Measurements from ENCODE around the gene GNAI1. TPM values are rescaled to one million over a fixed set of nuclear protein-coding genes. Genes with fewer than 3 reads are reported as not detected.

GNAI1 gene
- total RNA-seq, 1 experiment from 2014 or later: 19.8 TPM

DNA sequence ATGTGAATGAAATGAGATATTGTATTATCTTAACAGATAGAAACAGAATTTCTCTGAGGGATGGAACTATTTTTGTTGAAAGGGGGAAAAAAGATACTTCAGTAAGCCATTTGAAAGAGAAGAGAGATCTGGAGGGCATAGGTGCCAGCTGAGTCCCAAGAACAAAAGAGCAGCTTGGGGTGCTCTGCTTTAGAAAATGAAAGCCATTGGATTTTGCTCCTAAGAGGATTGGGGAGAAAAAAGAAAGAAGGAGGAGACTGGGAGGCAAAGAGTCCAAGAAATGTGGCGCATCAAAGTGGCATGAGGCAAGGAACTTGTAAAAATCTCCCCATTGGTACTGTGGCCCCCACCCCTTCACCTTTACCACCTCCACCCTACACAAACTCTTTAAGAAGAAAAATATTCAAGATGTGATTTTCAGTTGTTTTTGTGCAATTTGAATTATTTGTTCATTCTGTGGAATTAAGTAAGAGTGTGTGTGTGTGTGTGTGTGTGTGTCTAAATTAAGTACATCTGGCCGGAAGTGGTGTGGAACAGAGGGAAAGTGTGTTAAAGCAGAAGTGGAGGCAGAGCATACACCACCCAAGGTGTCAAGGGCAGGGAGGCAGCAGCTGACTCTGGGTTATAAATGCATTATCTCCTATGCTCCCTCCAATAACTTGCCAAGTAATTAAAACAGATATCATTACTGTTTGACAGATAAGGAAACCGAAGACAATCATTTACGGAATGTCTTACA is 9.9 kb upstream of the GNAI1 start:
- DNase-seq (ENCODE audit: low spot score): no peak
- no peaks in the 10 kb centered on the region for H3K27me3 ChIP-seq (replicated peaks; ENCODE audit: insufficient read depth, low read depth, low read length, poor library complexity)
- no TSS peak for BruUV-seq (replicated peaks)
- intact Hi-C loops (cut with micrococcal nuclease; ENCODE audit: unreplicated experiment): no loop called here
- no peaks in the 10 kb centered on the region for H3K36me3 ChIP-seq (ENCODE audit: insufficient read depth, low read length, poor library complexity, severe bottlenecking)
- no peak overlapping the region for H3K4me3 ChIP-seq (ENCODE audit: low read depth, low read length, poor library complexity, severe bottlenecking)
- H3K9me3 ChIP-seq (ENCODE audit: low read depth, low read length, poor library complexity, severe bottlenecking): no peaks in the 10 kb centered on the region
- TF ChIP-seq, protein P1, sequence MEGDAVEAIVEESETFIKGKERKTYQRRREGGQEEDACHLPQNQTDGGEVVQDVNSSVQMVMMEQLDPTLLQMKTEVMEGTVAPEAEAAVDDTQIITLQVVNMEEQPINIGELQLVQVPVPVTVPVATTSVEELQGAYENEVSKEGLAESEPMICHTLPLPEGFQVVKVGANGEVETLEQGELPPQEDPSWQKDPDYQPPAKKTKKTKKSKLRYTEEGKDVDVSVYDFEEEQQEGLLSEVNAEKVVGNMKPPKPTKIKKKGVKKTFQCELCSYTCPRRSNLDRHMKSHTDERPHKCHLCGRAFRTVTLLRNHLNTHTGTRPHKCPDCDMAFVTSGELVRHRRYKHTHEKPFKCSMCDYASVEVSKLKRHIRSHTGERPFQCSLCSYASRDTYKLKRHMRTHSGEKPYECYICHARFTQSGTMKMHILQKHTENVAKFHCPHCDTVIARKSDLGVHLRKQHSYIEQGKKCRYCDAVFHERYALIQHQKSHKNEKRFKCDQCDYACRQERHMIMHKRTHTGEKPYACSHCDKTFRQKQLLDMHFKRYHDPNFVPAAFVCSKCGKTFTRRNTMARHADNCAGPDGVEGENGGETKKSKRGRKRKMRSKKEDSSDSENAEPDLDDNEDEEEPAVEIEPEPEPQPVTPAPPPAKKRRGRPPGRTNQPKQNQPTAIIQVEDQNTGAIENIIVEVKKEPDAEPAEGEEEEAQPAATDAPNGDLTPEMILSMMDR (conservative IDR thresholded peaks at IDR 0.05; ENCODE audit: low read depth, low read length): no peak
- no peak for TF ChIP-seq EZH2 (IDR thresholded peaks at IDR 0.05; ENCODE audit: borderline replicate concordance, low read depth, low read length, poor library complexity, severe bottlenecking)
- POLR2A ChIA-PET (ENCODE audit: low non-redundant PET): no interaction called here
- H3K4me1 ChIP-seq (ENCODE audit: insufficient read depth, low read length, poor library complexity, severe bottlenecking): peaks cover 10% of the 10 kb centered on the region
- H3K27ac ChIP-seq (ENCODE audit: low read depth, low read length, poor library complexity, severe bottlenecking): no peak overlapping the region
- CTCF ChIA-PET: no interaction called here

DNA sequence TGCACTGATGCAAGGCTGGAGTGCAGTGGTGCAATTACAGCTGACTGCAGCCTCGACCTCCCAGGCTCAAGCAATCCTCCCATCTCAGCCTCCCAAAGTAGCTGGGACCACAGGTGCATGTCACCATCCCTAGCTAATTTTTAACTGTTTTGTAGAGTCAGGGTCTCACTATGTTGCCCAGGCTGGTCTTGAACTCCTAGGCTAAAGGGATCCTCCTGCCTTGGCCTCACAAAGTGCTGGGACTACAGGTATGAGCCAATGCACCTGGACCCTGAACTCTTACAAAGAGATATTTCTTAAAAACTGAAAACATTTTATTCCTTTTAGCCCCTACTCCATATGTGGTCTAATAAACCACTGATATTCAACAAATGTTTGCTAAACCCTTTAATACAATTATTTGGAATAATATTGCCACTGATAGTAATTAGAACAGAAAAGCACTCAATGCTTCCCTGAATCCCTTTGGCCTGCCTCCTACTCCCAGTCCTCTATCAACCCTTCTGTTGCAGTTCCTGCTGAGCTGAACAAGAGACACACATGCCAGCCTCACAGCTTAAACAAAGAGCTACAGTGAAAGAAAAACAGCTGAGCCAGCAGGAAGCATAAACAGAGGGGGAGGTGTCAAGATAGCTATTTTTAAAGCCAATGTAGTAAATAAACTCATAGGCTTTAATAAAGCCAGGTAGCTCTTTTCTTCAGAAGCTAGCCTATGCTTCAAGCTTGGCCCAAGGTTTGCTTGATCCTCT is 7.0 kb upstream of the GNAI1 start:
- intact Hi-C loops (cut with micrococcal nuclease; ENCODE audit: unreplicated experiment): no loop called here
- Histone ChIP-seq H3K27me3 (replicated peaks; ENCODE audit: insufficient read depth, low read depth, low read length, poor library complexity) (no peaks in the 10 kb centered on the region), H3K27ac (ENCODE audit: low read depth, low read length, poor library complexity, severe bottlenecking) (no peak overlapping the region), H3K9me3 (ENCODE audit: low read depth, low read length, poor library complexity, severe bottlenecking) (no peaks in the 10 kb centered on the region), H3K36me3 (ENCODE audit: insufficient read depth, low read length, poor library complexity, severe bottlenecking) (no peaks in the 10 kb centered on the region), H3K4me3 (ENCODE audit: low read depth, low read length, poor library complexity, severe bottlenecking) (no peak overlapping the region), H3K4me1 (ENCODE audit: insufficient read depth, low read length, poor library complexity, severe bottlenecking) (peaks cover 10% of the 10 kb centered on the region)
- ChIA-PET POLR2A (ENCODE audit: low non-redundant PET) (no interaction called here), CTCF (no interaction called here)
- BruUV-seq (replicated peaks): no TSS peak
- TF ChIP-seq, protein P1 (conservative IDR thresholded peaks at IDR 0.05; ENCODE audit: low read depth, low read length): no peak
- TF ChIP-seq EZH2 (IDR thresholded peaks at IDR 0.05; ENCODE audit: borderline replicate concordance, low read depth, low read length, poor library complexity, severe bottlenecking): no peak
- DNase-seq (ENCODE audit: low spot score): peak; percentile 77

DNA sequence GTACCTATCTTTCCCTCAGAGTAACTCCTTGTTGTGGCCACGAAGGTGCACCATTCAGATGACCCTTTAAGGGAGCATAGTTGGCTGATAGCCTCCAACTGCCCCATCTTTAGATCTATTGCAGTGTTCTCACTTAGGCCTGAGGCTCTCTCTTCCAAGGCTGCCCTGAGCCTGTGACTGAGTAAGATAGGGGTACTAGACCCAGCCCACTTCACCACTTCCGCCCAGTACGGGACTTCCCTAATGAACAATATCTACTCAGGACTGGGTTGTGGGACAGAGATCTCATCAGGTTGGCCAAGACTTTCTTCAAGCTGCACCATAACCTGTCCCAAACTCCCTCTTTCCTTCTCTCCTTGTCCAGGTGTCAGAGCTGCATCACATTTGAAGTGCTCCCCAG is 5.7 kb upstream of the GNAI1 start:
- TF ChIP-seq, protein P1 (conservative IDR thresholded peaks at IDR 0.05; ENCODE audit: low read depth, low read length): no peak
- TF ChIP-seq EZH2 (IDR thresholded peaks at IDR 0.05; ENCODE audit: borderline replicate concordance, low read depth, low read length, poor library complexity, severe bottlenecking): no peak
- POLR2A ChIA-PET (ENCODE audit: low non-redundant PET): no interaction called here
- CTCF ChIA-PET: no interaction called here

More for the DNA sequence above, 5.7 kb upstream of the GNAI1 start:
- Histone ChIP-seq H3K9me3 (ENCODE audit: low read depth, low read length, poor library complexity, severe bottlenecking) (no peaks in the 10 kb centered on the region), H3K36me3 (ENCODE audit: insufficient read depth, low read length, poor library complexity, severe bottlenecking) (no peaks in the 10 kb centered on the region), H3K27ac (ENCODE audit: low read depth, low read length, poor library complexity, severe bottlenecking) (no peak overlapping the region), H3K27me3 (replicated peaks; ENCODE audit: insufficient read depth, low read depth, low read length, poor library complexity) (no peaks in the 10 kb centered on the region), H3K4me3 (ENCODE audit: low read depth, low read length, poor library complexity, severe bottlenecking) (no peak overlapping the region), H3K4me1 (ENCODE audit: insufficient read depth, low read length, poor library complexity, severe bottlenecking) (peaks cover 14% of the 10 kb centered on the region)
- intact Hi-C loops (cut with micrococcal nuclease; ENCODE audit: unreplicated experiment): no loop called here
- no peak for DNase-seq (ENCODE audit: low spot score)
- no TSS peak for BruUV-seq (replicated peaks)

Data from A673 (cell line).